MV-4-11 (cell line): ENCODE data around the gene MYL6.
"Not testable (repeated sequence)": the region's sequence is repeated elsewhere in the genome, so short reads cannot be mapped to it uniquely, and the experiment has no call there.

Experiments used
- DNase-seq: peaks from one replicate; lab custom pipeline; 2025; lab: John Stamatoyannopoulos, UW

The MYL6 gene

GRCh38 chr12:56158029-56158925, at the start of gene MYL6:
Gene MYL6 (plus strand): TSS chr12:56158359. CDS start chr12:56158402, 43 bp downstream.
- peak; percentile 97 for DNase-seq

- no peak for DNase-seq
Measured at GRCh38 chr12:56110571-56110970, 47.6 kb upstream of the MYL6 start.

DNA sequence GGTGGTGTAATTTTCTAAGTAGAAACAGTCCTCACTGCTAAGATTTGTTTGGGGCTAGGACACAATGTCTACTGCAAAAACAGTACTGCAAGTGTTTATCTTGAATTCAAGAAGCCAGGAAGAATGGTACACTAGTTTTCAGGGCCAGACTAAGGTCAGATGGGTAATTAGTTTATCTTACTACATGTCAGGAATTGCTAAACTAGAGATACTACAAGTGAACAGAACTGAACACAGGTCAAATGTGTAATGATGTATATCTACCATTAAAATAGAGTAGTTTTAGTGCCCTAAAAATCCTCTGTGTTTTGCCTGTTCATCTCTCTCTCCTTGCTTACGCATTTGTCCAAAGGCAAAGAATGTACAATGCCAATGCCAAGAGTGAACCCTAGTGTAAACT, 44.1 kb upstream of the MYL6 start:
- no peak for DNase-seq

GRCh38 chr12:56115329-56115728, 42.8 kb upstream of the MYL6 start:
- no peak for DNase-seq

GRCh38 chr12:56116267-56117081, 41.7 kb upstream of the MYL6 start, which contains the start of gene RPL41:
Gene RPL41 (plus strand): TSS chr12:56116633.
- DNase-seq = peak; percentile 91

DNA sequence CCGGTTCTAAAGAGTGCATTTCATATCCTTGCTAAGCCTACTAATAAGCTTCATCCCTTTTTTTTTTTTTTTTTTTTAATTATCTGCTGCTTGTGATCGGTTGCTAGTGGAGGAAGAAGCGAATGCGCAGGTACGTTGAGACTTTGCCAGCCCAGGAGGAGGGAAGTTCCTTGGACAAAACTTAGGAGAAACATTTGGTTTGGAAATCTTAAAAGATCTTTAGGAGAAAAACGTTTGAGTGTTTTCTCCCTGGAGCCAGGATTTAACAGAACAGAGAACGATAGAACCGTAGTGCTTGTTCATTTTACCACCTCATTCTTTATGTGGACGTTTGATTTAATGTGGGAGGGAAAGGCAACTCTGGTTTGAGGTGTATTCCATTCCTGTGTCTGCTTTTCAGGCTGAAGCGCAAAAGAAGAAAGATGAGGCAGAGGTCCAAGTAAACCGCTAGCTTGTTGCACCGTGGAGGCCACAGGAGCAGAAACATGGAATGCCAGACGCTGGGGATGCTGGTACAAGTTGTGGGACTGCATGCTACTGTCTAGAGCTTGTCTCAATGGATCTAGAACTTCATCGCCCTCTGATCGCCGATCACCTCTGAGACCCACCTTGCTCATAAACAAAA, 41.0 kb upstream of the MYL6 start:
- DNase-seq = not testable (repeated sequence)

GRCh38 chr12:56117778-56118687, 40.1 kb upstream of the MYL6 start, which contains the start of gene ZC3H10:
Gene ZC3H10 (plus strand): TSS chr12:56118266. CDS start chr12:56120563, 2,297 bp downstream.
- DNase-seq = peak; percentile 99

- DNase-seq = peak; percentile 65
Measured at GRCh38 chr12:56118688-56119357, 39.3 kb upstream of the MYL6 start.

DNA sequence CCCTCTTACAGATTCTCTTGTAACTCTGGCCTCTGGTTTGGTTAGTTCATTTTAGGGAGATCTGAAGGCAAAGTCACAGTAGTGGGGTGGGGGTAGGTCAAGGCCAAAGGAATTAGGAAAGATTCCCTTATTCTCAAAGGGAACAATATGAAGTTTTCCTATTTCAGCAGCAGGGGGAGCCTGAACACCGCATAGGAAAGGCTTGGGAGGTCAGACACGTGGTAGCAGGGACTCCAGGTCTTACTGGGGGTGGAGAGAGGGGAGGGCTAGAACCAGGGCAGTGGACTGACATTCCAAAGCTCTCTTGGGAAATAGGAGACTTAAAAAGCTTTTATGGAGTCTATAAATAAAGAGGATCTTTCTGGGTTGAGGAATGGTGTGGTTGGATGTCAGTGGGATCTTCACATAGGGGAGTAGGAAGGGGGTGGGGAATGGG, 38.8 kb upstream of the MYL6 start:
- DNase-seq = peak; percentile 78

- DNase-seq = no peak
Measured at GRCh38 chr12:56120158-56120846, 37.9 kb upstream of the MYL6 start.

- DNase-seq = no peak
Measured at GRCh38 chr12:56121204-56121870, 36.8 kb upstream of the MYL6 start.

GRCh38 chr12:56122637-56123036, 35.5 kb upstream of the MYL6 start:
- DNase-seq = no peak

- no peak for DNase-seq
Measured at GRCh38 chr12:56124133-56124532, 34.0 kb upstream of the MYL6 start.

- peak; percentile 92 for DNase-seq
Measured at GRCh38 chr12:56126732-56127239, 31.4 kb upstream of the MYL6 start.

DNA sequence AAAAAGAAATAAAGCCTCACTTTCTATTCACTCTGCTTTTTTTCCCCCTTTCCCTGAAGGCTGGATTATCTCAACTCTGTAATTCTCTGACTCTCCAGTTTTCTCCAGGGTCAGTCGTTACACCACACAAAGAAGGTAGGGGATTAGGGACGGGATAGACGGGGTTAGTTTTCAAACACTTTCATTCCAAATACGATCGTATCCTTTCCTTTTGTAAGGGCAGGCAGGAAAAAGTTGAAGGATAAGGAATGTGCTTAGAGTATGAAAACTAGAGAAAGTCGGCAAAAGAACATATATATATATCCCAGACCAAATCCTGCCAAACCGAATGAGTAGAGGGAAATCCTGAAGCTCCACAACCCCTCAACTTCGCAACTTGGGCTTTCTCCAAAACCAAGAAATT, 30.7 kb upstream of the MYL6 start:
- no peak for DNase-seq

DNA sequence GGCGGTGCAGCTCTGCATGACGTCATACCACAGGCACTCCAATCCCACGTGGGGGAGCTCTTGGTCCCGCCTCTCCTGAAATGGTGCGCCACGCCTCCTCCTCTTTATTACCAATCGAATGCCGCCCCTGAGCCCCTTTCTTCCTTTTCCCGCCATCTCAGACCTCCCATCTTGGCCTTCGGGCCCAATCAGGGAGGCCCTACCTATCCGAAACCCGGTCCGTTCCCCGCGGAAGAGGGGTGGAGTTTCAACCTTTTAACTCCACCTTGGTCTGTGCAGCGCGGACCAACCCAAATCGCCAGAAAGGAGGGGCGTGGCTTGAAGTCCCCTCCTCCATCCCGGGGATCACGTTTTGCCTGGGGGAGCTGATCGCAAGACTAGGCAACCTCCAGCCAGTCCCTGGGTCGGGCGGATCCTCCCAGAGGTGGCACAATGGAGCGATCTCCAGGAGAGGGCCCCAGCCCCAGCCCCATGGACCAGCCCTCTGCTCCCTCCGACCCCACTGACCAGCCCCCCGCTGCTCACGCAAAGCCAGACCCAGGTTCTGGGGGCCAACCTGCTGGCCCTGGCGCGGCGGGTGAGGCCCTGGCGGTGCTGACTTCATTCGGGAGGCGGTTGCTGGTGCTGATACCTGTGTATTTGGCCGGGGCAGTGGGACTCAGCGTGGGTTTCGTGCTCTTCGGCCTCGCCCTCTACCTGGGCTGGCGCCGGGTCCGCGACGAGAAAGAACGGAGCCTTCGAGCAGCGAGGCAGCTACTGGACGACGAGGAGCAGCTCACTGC, 30.1 kb upstream of the MYL6 start, which contains the start of gene ESYT1:
Gene ESYT1 (plus strand): TSS at position 380 of the 782 bp plus-strand sequence. CDS start 53 bp downstream, at position 433.
- DNase-seq = peak; percentile 100

GRCh38 chr12:56128670-56129205, 29.4 kb upstream of the MYL6 start:
- no peak for DNase-seq
